Smooth muscle cell (in vitro differentiated cells): ENCODE measurements around the gene NUP42. TPM values are rescaled to one million over a fixed set of nuclear protein-coding genes. Genes with fewer than 3 reads are reported as not detected.

ENCODE experiments used
- DNase-seq: peaks from one replicate; lab custom pipeline; 2025; ENCODE audit not compliant: unreplicated experiment; lab: John Stamatoyannopoulos, UW
- H2AFZ ChIP-seq: fragments of 200-600 bp; sonication (generic); 2 replicates; pipeline ENCODE4 v1.6.0; 2016; ENCODE audit warnings: antibody characterized with exemption, low read depth, mild to moderate bottlenecking
- H3F3A ChIP-seq: fragments of 200-600 bp; sonication (generic); 2 replicates; pipeline ENCODE4 v1.6.0; 2017; ENCODE audit warnings: antibody characterized with exemption, low read depth
- H3K27ac ChIP-seq: fragments of 200-600 bp; sonication (generic); 2 replicates; pipeline ENCODE4 v1.5.1; 2016; ENCODE audit warnings: low read depth, mild to moderate bottlenecking
- H3K27me3 ChIP-seq: fragments of 200-600 bp; sonication (generic); 2 replicates; pipeline ENCODE4 v1.6.1; 2016; ENCODE audit warnings: low read depth, mild to moderate bottlenecking
- H3K36me3 ChIP-seq: fragments of 200-600 bp; sonication (generic); 2 replicates; pipeline ENCODE4 v1.5.1; 2016; ENCODE audit warnings: low read depth
- H3K4me1 ChIP-seq: fragments of 200-600 bp; sonication (generic); 2 replicates; pipeline ENCODE4 v1.5.1; 2016; ENCODE audit warnings: low read depth
- H3K4me2 ChIP-seq: fragments of 200-600 bp; sonication (generic); 2 replicates; pipeline ENCODE4 v1.6.0; 2016; ENCODE audit warnings: mild to moderate bottlenecking
- H3K4me3 ChIP-seq: fragments of 200-600 bp; sonication (generic); 2 replicates; pipeline ENCODE4 v1.5.1; 2016; ENCODE audit warnings: mild to moderate bottlenecking
- H3K79me2 ChIP-seq: fragments of 200-600 bp; sonication (generic); 2 replicates; pipeline ENCODE4 v1.6.0; 2016; ENCODE audit warnings: low read depth, mild to moderate bottlenecking
- H3K9ac ChIP-seq: fragments of 200-600 bp; sonication (generic); 2 replicates; pipeline ENCODE4 v1.6.0; 2016; ENCODE audit warnings: low read depth
- H3K9me3 ChIP-seq: fragments of 200-600 bp; sonication (generic); replicated peaks from 2 replicates; pipeline ENCODE4 v1.5.1; 2016; ENCODE audit warnings: low read depth
- H4K20me1 ChIP-seq: fragments of 200-600 bp; sonication (generic); 2 replicates; pipeline ENCODE4 v1.6.0; 2016; ENCODE audit warnings: low read depth
- CTCF ChIP-seq: fragments of 200-600 bp; sonication (generic); IDR thresholded peaks from 2 replicates; pipeline ENCODE4 v1.5.1; 2017; ENCODE audit warnings: borderline replicate concordance, mild to moderate bottlenecking, antibody characterized with exemption; ENCODE audit not compliant: insufficient read depth, poor library complexity, severe bottlenecking
- WGBS: methylation state at CpG from one replicate; pipeline ENCODE4 v1.1.7; 2016; ENCODE audit warnings: low lambda C conversion rate; 5-methylcytosine and 5-hydroxymethylcytosine counted together
- polyA plus RNA-seq: library from polyadenylated mRNA; unstranded; fragments of >200 nt; fragmentation: Nextera tagmentation; extraction: Ambion mirVana; gene quantifications from 2 replicates; pipeline ENCODE4 v1.2.1, GENCODE V29; 2016
- total RNA-seq: library from RNA; depleted of rRNA; stranded (reverse); fragments of >200 nt; gene quantifications from 2 replicates; pipeline ENCODE4 v1.2.3, GENCODE V29; 2014

The NUP42 gene
- total and polyA plus RNA-seq, 2 experiments from 2014 or later: 16.4 to 18.1 TPM

GRCh38 chr7:23205577-23205908, 23.7 kb downstream of the NUP42 start:
- WGBS: 96% methylated on average over 2 of the region's 2 CpGs
- Histone ChIP-seq H3F3A (no peaks in the 10 kb centered on the region), H3K4me2 (no peak overlapping the region), H3K9ac (no peak overlapping the region), H4K20me1 (no peaks in the 10 kb centered on the region), H2AFZ (no peak overlapping the region), H3K79me2 (no peaks in the 10 kb centered on the region), H3K36me3 (peaks cover 8% of the 10 kb centered on the region), H3K27ac (no peak overlapping the region), H3K9me3 (no peaks in the 10 kb centered on the region), H3K4me1 (no peaks in the 10 kb centered on the region), H3K27me3 (no peaks in the 10 kb centered on the region), H3K4me3 (no peak overlapping the region)
- no peak for DNase-seq
- TF ChIP-seq CTCF: no peak

- peaks cover 2% of the 10 kb centered on the region for H3K36me3 ChIP-seq
- no peaks in the 10 kb centered on the region for H4K20me1 ChIP-seq
- no peaks in the 10 kb centered on the region for H3K79me2 ChIP-seq
- H3K4me1 ChIP-seq: no peaks in the 10 kb centered on the region
- H3K9me3 ChIP-seq: no peaks in the 10 kb centered on the region
- TF ChIP-seq CTCF: no peak
- H3K9ac ChIP-seq: no peak overlapping the region
- H3K27me3 ChIP-seq: no peaks in the 10 kb centered on the region
- H3K4me3 ChIP-seq: no peak overlapping the region
- DNase-seq: no peak
- no peak overlapping the region for H3K27ac ChIP-seq
- H2AFZ ChIP-seq: no peak overlapping the region
- WGBS: 92% methylated on average over 67 of the region's 76 CpGs
- no peaks in the 10 kb centered on the region for H3F3A ChIP-seq
- no peak overlapping the region for H3K4me2 ChIP-seq
Measured at GRCh38 chr7:23205909-23206767, 24.3 kb downstream of the NUP42 start.

- H3K27ac ChIP-seq: no peak overlapping the region
- no peak for DNase-seq
- no peaks in the 10 kb centered on the region for H3K79me2 ChIP-seq
- no peak overlapping the region for H3K9ac ChIP-seq
- no peak overlapping the region for H3K4me2 ChIP-seq
- H3K4me1 ChIP-seq: no peaks in the 10 kb centered on the region
- H3K4me3 ChIP-seq: no peak overlapping the region
- no peaks in the 10 kb centered on the region for H3K9me3 ChIP-seq
- 95% methylated on average over 2 of the region's 2 CpGs for WGBS
- TF ChIP-seq CTCF: no peak
- H3K36me3 ChIP-seq: no peaks in the 10 kb centered on the region
- H3K27me3 ChIP-seq: no peaks in the 10 kb centered on the region
- no peaks in the 10 kb centered on the region for H3F3A ChIP-seq
- H4K20me1 ChIP-seq: no peaks in the 10 kb centered on the region
- H2AFZ ChIP-seq: no peak overlapping the region
Measured at GRCh38 chr7:23207021-23207420, 25.2 kb downstream of the NUP42 start.

GRCh38 chr7:23207884-23208283, 26.0 kb downstream of the NUP42 start:
- H3K36me3 ChIP-seq: no peaks in the 10 kb centered on the region
- no peaks in the 10 kb centered on the region for H3F3A ChIP-seq
- no peak for DNase-seq
- H3K27ac ChIP-seq: no peak overlapping the region
- no peaks in the 10 kb centered on the region for H3K79me2 ChIP-seq
- H3K4me2 ChIP-seq: no peak overlapping the region
- 81% methylated on average over 3 of the region's 3 CpGs for WGBS
- H3K27me3 ChIP-seq: no peaks in the 10 kb centered on the region
- no peak overlapping the region for H3K9ac ChIP-seq
- no peaks in the 10 kb centered on the region for H4K20me1 ChIP-seq
- no peaks in the 10 kb centered on the region for H3K4me1 ChIP-seq
- no peak for TF ChIP-seq CTCF
- H2AFZ ChIP-seq: no peak overlapping the region
- H3K9me3 ChIP-seq: no peaks in the 10 kb centered on the region
- H3K4me3 ChIP-seq: no peak overlapping the region
